Astrocyte of the spinal cord (primary cell): ENCODE measurements around the gene TBCD.

Experiments
- DNase-seq: peaks from one replicate; pipeline ENCODE4 v3.0.0; 2011; ENCODE audit warnings: low read depth, low spot score
- H3K4me3 ChIP-seq: 2 replicates; pipeline ENCODE4 v1.5.1; 2011; ENCODE audit warnings: low read depth, mild to moderate bottlenecking, low read length, moderate library complexity
- CTCF ChIP-seq: IDR thresholded peaks from 2 replicates; pipeline ENCODE4 v1.5.1; 2012; ENCODE audit warnings: low read depth, mild to moderate bottlenecking, low read length, inconsistent platforms
- in situ Hi-C: cut with HindIII; loops from 2 replicates; pipeline ENCODE4 v1.10.0; 2017; ENCODE audit warnings: low sequenced_read_pairs

The TBCD gene

GRCh38 chr17:82878527-82878926 lies 126.7 kb downstream of the TBCD start:
- DNase-seq = no peak
- no peak for TF ChIP-seq CTCF
- H3K4me3 ChIP-seq = no peak overlapping the region
- in situ Hi-C loops = no loop called here

- no peak for DNase-seq
- no peak for TF ChIP-seq CTCF
- in situ Hi-C loops = no loop called here
- no peak overlapping the region for H3K4me3 ChIP-seq
These were observed 127.4 kb downstream of the TBCD start for GRCh38 chr17:82879241-82879640.

- TF ChIP-seq CTCF = no peak
- DNase-seq = no peak
- H3K4me3 ChIP-seq = no peak overlapping the region
- in situ Hi-C loops = no loop called here
These were observed 128.9 kb downstream of the TBCD start for GRCh38 chr17:82880620-82881323.

GRCh38 chr17:82881324-82881823 lies 129.5 kb downstream of the TBCD start:
- DNase-seq = no peak
- H3K4me3 ChIP-seq = no peak overlapping the region
- in situ Hi-C loops = no loop called here
- TF ChIP-seq CTCF = no peak

GRCh38 chr17:82881900-82882714 lies 130.2 kb downstream of the TBCD start:
- no peak for DNase-seq
- no peak overlapping the region for H3K4me3 ChIP-seq
- in situ Hi-C loops = no loop called here
- TF ChIP-seq CTCF = no peak

- no peak for TF ChIP-seq CTCF
- no peak for DNase-seq
- in situ Hi-C loops = no loop called here
- no peak overlapping the region for H3K4me3 ChIP-seq
These were observed 131.0 kb downstream of the TBCD start for GRCh38 chr17:82882715-82883418.
